ENCODE measurements around the gene FOXA2.

DNA sequence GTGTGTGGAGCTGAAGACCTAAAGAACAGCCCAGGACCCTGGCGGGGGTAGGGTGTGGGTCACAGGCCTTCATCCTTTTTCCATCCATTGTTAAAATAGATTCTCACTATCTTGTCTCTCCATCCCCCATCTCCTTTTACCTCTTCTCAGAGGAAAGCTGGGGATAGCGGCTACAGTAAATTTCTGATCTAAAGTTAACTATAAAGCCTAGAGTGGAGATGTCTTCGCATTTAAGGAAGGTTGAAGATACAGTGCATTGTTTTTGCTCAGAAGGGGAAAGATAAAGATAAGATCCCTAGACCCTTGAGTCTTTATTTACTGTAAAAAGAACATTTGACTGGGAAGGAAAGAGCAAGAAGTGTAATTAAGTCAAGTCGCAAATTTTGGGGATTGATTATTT is 8.6 kb downstream of the FOXA2 start:
- TF ChIP-seq POLR2AphosphoS5 (IDR thresholded peaks at IDR 0.05; ENCODE audit: low read depth, low read length) (no peak), TAF1 (IDR thresholded peaks at IDR 0.05; ENCODE audit: low read depth, low read length) (no peak), SPI1 (IDR thresholded peaks at IDR 0.05; ENCODE audit: low read depth, low read length) (no peak), POLR2A (IDR thresholded peaks at IDR 0.05; ENCODE audit: low read depth, low read length) (no peak)

Measured in GM12891 (cell line).